Nephron progenitor cell (in vitro differentiated cells): ENCODE data around the gene PGBD4.

Experiments
- DNase-seq: peaks from one replicate; pipeline ENCODE4 v3.0.0; 2021
- H3K27ac Mint-ChIP-seq: 2 replicates; pipeline ENCODE4 v1.8.0; 2021; ENCODE audit warnings: mild to moderate bottlenecking, moderate library complexity, mixed read lengths
- H3K27me3 Mint-ChIP-seq: 2 replicates; pipeline ENCODE4 v1.8.0; 2021; ENCODE audit warnings: mild to moderate bottlenecking, low read depth, mixed read lengths; ENCODE audit not compliant: poor library complexity
- H3K36me3 Mint-ChIP-seq: 2 replicates; pipeline ENCODE4 v1.8.0; 2021; ENCODE audit warnings: low read depth, mixed read lengths
- H3K4me1 Mint-ChIP-seq: 2 replicates; pipeline ENCODE4 v1.8.0; 2021; ENCODE audit warnings: mixed read lengths
- H3K4me3 Mint-ChIP-seq: 2 replicates; pipeline ENCODE4 v1.8.0; 2021; ENCODE audit warnings: mild to moderate bottlenecking, moderate library complexity, mixed read lengths
- H3K9me3 Mint-ChIP-seq: 2 replicates; pipeline ENCODE4 v1.8.0; 2021; ENCODE audit warnings: mild to moderate bottlenecking, moderate library complexity, mixed read lengths
- TF ChIP-seq, protein P1 (sequence below): fragments of 200-600 bp; sonication (generic); IDR thresholded peaks from 2 replicates; pipeline ENCODE4 v1.5.0; 2021; ENCODE audit warnings: antibody characterized with exemption

PGBD4 gene

DNA sequence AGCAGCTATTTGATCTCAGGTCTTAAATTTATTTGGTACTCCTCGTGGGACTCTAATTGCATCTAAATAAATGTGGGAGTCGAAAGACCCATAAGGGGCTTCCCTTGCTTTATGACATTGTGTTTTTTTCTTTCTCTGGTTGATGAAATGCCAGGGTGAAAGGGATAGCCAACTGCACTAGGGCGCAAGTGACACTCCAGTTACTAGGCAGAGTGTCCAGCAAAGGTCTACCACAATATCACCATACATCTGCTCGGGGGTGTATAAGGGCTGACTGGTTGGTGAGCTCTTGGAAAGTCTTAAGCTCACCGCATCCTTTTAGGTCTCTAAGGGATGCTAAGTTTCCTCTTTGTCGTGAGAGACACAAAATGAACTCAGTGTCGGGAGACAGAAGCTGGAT lies 54.0 kb downstream of the PGBD4 start:
- Mint-ChIP-seq H3K36me3 (peaks cover 88% of the 10 kb centered on the region), H3K27ac (no peak overlapping the region)

More for the DNA sequence above, 54.0 kb downstream of the PGBD4 start:
- H3K4me1 Mint-ChIP-seq: peaks cover 10% of the 10 kb centered on the region
- no peaks in the 10 kb centered on the region for H3K27me3 Mint-ChIP-seq
- peaks cover 35% of the 10 kb centered on the region for H3K9me3 Mint-ChIP-seq
- H3K4me3 Mint-ChIP-seq: no peak overlapping the region
- TF ChIP-seq, protein P1, sequence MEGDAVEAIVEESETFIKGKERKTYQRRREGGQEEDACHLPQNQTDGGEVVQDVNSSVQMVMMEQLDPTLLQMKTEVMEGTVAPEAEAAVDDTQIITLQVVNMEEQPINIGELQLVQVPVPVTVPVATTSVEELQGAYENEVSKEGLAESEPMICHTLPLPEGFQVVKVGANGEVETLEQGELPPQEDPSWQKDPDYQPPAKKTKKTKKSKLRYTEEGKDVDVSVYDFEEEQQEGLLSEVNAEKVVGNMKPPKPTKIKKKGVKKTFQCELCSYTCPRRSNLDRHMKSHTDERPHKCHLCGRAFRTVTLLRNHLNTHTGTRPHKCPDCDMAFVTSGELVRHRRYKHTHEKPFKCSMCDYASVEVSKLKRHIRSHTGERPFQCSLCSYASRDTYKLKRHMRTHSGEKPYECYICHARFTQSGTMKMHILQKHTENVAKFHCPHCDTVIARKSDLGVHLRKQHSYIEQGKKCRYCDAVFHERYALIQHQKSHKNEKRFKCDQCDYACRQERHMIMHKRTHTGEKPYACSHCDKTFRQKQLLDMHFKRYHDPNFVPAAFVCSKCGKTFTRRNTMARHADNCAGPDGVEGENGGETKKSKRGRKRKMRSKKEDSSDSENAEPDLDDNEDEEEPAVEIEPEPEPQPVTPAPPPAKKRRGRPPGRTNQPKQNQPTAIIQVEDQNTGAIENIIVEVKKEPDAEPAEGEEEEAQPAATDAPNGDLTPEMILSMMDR: no peak
- DNase-seq: no peak
